NCI-H146 (cell line): ENCODE measurements around the gene FUT8.
A peak's percentile ranks its signal among the peaks of the same experiment; 100 is the strongest.

Experiments used
- DNase-seq: peaks from one replicate; lab custom pipeline; 2025; lab: John Stamatoyannopoulos, UW

FUT8 gene

DNA sequence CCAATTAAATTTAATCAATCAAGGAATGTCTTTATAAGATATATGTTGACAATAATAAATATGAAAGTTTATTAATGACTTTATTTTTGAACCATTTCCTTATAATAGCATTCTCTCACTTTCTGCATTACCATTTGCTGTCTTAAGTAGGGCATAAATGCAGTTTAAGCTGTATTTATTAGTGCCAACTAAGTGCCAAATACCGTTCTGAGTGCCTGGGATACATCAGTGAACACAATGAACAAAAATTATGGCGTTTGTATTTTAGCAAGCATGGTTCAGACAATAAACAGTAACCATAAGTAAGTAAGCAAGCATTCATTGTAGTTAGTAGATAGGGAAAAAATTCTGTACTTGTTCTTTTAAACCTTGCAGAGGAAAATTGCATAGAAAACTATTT lies 145.8 kb downstream of the FUT8 start:
- DNase-seq, result no peak

GRCh38 chr14:65560340-65561027 lies 148.0 kb downstream of the FUT8 start:
- peak; percentile 34 for DNase-seq

DNA sequence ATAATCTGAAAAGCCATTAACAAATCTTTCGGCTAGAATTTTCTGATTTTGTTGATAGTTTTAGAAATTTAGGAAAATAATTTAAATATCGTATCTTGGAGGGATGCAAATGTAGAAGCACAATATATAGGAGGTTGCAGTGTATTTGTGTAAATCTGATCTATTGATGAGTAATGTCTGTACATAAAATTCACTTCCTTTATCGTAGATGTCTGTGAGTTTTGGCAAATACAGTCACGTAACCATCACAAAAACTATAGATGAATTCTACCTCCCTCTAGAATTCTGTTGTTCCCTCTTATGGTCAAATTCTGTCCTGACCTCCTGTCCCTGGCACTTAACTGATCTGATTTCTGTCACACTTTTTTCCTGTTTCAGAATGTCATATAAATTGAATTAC lies 151.8 kb downstream of the FUT8 start:
- no peak for DNase-seq

- DNase-seq, result no peak
Observed at GRCh38 chr14:65565948-65566347, 153.4 kb downstream of the FUT8 start.

DNA sequence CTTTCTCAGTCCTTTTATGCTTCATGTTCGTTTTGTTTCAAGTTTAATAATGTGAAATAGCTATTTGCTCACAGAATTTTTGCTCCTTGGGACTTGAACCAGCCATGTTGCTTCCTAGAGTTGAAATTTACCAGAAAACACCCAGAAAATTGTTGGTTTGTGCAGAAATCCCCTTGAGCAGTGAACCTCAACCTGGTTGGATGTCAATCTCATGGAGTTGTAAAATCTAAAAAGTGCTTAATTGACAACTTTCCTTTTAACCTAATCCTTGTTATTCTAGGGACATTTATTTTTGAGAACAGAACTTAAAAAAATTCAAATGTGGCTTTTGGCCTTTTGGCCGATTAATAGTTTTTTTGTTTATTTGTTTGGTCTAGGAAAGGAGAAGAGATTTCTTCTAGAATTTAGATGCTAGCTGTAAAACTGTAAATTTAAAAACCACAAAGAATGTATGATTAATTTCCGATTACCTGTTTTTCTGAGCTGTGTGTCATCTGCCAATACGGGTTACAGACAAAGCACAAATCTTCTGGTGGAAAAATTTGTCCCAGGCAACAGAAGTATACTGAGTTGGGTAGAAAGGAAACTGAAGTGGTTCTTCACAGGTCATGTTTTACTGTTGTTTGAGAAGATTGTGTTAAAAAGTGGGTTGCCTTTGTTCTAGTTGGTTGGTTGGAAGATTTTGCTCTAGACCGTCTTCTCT lies 154.4 kb downstream of the FUT8 start:
- no peak for DNase-seq

DNA sequence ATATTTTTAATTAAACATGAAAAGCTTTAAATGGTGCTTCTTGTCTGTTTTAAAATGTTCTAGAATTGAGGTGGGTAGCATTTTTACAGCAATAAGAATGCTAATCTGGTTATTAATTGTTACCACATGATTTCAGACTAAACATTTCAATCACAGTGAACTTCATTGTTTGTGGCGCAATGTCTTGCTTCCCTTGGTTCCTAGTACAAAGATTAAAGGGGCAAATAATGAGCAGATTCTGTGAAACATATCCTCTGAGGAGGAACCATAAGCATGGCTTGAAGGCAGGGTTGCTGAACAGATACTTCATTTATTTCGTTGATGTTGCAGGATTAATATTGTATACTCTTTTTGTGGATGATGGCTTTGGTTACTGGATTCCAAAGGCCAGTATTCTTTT lies 162.1 kb downstream of the FUT8 start:
- DNase-seq, result no peak

- DNase-seq, result no peak
Observed at GRCh38 chr14:65575389-65575788, 162.9 kb downstream of the FUT8 start.

DNA sequence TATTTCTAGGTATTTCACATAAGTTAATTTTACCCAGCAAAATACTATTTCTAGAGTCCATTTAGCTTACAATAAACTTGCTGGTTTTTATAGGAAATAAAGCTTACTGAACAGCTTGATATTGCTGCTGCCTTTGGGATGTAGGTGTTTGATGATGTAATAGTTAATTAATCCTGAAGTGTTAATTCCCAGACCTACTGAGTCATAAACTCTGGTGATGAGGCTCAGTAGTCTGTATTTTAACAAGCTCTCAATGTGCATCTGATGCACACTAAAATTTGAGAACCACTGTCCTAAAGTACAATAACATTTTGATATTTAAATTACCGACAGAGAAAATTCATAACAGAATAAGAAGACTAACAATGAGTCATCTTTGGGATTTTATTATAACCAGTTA lies 168.4 kb downstream of the FUT8 start:
- DNase-seq, result no peak

GRCh38 chr14:65581378-65581777 lies 168.8 kb downstream of the FUT8 start:
- DNase-seq, result no peak

DNA sequence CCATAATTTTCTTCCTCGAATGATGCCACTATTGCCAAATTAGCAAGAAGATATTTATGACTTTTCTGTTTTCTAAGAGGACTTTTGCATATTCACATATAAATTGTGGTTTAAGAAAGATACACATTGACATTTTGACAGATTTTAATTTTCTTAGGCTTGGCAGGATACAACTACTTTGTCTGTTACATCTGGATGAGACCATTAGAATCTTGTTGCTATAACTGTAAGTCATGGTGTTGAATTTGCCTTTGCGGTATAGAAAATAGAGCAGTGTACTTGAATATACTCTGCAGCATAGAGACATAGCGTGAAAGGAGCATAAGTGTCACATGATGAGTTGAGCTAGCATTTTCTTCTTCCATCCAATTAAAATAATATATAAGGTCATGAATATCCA lies 169.3 kb downstream of the FUT8 start:
- DNase-seq, result no peak

GRCh38 chr14:65585216-65585615 lies 172.7 kb downstream of the FUT8 start:
- no peak for DNase-seq

- no peak for DNase-seq
Observed at GRCh38 chr14:65588426-65589140, 176.1 kb downstream of the FUT8 start.

DNA sequence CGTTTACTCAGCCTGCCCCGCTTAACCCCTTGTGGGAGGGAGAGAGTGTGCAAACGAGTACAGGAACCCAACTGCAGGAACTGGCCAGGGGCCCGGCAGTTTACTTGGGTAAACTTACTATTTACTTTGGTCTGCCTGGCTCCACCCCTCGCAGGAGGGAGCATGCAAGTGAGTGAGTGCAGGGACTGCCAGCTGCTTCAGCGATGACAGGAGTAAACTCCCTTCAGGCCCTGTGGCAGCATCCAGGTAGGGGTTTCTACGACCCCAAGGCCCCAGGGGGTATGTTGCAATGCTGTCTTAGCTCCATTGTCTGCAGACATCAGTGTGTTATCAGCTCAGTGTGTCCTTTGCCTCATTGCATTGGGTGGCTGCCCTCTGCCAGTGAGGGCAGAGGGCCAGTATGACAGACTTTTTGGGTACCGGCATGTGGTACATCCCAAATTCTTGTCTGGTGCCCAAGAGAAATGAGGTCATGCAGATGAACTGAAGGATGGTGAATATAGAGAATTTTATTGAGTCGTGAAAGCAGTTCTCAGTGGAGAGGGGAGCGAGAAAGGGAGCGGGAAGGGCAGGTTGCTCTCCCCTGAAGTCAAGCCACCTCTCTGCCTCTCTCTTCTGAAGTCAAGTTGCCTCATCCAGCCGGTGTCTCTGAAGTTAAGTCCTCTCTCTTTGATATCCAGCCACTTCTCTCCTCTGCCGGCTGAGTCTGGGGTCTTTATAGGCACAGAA lies 181.8 kb downstream of the FUT8 start:
- DNase-seq, result peak; percentile 26

GRCh38 chr14:65594882-65595237 lies 182.3 kb downstream of the FUT8 start:
- DNase-seq, result no peak

DNA sequence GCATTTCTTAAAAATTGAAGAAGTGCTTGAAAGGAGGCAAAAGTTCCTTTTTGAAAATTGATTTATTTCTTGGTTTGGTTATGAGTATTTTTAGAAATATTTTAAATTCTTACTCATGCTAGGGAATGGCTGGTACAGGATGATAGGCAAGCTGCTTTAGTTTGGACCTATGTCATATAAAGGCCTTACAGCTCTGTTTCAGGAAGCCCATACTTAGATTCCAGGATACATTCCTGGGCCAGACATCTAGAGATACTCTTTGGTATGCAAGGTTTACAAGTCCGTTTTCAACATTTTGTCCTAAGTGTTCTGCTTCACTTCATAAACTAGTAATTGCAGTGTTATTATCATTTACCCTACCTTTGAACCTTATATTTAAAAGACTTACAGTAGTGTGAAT lies 186.8 kb downstream of the FUT8 start:
- DNase-seq, result no peak

GRCh38 chr14:65600742-65601141 lies 188.2 kb downstream of the FUT8 start:
- DNase-seq, result no peak

DNA sequence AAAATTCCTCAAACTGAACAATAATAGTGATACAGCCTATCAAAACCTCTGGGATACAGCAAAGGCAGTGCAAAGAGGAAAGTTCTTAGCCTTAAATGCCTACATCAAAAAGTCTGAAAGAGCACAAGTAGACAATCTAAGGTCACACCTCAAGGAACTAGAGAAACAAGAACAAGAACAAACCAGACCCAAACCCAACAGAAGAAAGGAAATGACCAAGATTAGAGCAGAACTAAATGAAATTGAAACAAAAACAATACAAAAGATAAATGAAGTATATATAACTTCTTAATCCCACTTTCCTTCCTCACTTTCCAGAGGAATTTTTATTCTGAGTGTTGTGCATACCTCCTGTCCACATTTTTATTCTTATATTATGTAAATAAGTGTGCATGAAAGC lies 192.0 kb downstream of the FUT8 start:
- no peak for DNase-seq

DNA sequence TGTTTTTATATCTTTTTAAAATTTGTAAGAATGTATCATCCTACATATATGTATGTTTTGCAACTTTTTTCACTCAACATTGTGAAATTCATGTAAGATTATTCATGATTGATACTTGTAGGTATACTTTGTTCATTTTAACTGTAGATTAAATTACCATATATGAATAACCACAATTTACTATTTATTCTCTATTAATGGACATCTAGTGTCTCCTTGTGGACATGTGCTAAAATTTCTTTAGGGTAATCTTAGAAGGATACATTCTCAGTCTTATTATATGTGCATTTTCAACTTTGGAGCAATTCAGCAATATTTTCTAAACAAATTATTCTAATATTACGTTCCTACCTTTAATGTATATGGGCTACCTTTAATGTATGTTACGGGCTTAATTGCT lies 192.4 kb downstream of the FUT8 start:
- no peak for DNase-seq

- no peak for DNase-seq
Observed at GRCh38 chr14:65606460-65606859, 193.9 kb downstream of the FUT8 start.

- no peak for DNase-seq
Observed at GRCh38 chr14:65613131-65613650, 200.7 kb downstream of the FUT8 start.

DNA sequence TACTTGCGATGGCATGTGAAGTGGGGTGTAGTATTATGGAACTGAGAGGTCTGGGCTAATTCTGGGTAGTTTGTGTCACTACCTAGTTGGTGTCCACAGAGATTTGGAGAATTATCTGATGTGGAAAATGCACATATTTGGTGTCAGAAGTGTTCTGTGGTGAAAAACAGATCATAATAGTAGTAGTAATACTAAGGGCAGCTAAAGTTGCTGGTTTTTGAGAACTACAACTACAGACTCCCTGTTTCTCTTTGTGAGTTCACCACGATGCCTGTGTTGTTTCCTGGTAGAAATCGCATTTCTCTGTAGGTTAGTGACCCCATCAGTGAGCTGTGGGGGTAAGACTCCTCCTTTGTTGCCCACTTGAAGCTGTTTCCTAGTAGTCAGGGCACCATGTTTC lies 206.5 kb downstream of the FUT8 start:
- no peak for DNase-seq

DNA sequence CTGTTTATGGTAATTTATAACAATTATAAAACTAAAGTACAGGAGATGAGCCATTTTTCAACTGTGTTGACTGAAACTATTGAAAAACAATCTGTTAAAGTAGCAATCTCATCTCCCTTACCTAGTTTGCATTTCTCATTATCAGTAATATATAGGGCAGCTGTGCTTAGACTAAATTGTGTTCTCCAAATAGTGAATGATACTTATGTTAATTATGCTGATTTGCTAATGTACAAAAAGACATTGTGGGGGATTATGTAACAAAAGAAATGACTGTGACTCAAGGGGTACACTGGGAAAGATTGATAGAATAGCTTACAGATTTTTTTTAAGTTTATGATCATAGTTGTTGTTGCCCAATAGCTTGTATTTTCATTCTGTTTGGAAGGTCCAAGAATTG lies 207.7 kb downstream of the FUT8 start:
- no peak for DNase-seq
